Upper lobe of left lung (tissue), 6 donors: ENCODE measurements around the gene HSPA4. TPM values are rescaled to one million over a fixed set of nuclear protein-coding genes. Genes with fewer than 3 reads are reported as not detected.
"Not testable (repeated sequence)": the region's sequence is repeated elsewhere in the genome, so short reads cannot be mapped to it uniquely, and the experiment has no call there.

ENCODE experiments used
- ATAC-seq, 2 donors: fragments of 200-7000 bp; cut with Tn5 transposase; one replicate each; pipeline ENCODE4 v1.9.1; 2022; ENCODE audit warnings: mild to moderate bottlenecking in 2 of 2, moderate library complexity in 2 of 2; ENCODE audit not compliant: low FRiP score in 2 of 2
- DNase-seq, 2 donors: peaks; one replicate each; pipeline ENCODE4 v3.0.0-alpha.2; 2019 to 2020
- H3K27ac ChIP-seq, 4 donors: fragments of 200-600 bp; sonication (generic); one replicate each; pipeline ENCODE4 v1.5.1; 2016 to 2019
- H3K27me3 ChIP-seq, 4 donors: fragments of 200-600 bp; sonication (generic); one replicate each; pipeline ENCODE4 v1.5.1; 2017 to 2019
- H3K36me3 ChIP-seq, 4 donors: fragments of 200-600 bp; sonication (generic); one replicate each; pipeline ENCODE4 v1.5.1; 2016 to 2019
- H3K4me1 ChIP-seq, 4 donors: fragments of 200-600 bp; sonication (generic); one replicate each; pipeline ENCODE4 v1.5.1; 2018 to 2019
- H3K4me3 ChIP-seq, 4 donors: fragments of 200-600 bp; sonication (generic); one replicate each; pipeline ENCODE4 v1.5.1; 2017 to 2019; ENCODE audit warnings: mild to moderate bottlenecking in 2 of 4, moderate library complexity in 1 of 4
- H3K9me3 ChIP-seq, 4 donors: fragments of 200-600 bp; sonication (generic); one replicate each; pipeline ENCODE4 v1.5.1; 2018 to 2019
- EP300 ChIP-seq, 4 donors: sonication (generic); formaldehyde crosslinking; IDR thresholded peaks; one replicate each; pipeline ENCODE4 v1.5.1; 2017; ENCODE audit warnings: antibody characterized with exemption in 4 of 4, control low read depth in 2 of 4
- POLR2A ChIP-seq, 4 donors: fragments of 450-650 bp; IDR thresholded peaks; one replicate each; pipeline ENCODE4 v1.5.1; 2016 to 2017; ENCODE audit warnings: antibody characterized with exemption in 4 of 4, mild to moderate bottlenecking in 2 of 4
- POLR2AphosphoS5 ChIP-seq, 2 donors: sonication (generic); formaldehyde crosslinking; IDR thresholded peaks; one replicate each; pipeline ENCODE4 v1.5.1; 2017; ENCODE audit warnings: antibody characterized with exemption in 2 of 2
- WGBS, 2 donors: methylation state at CpG; one replicate each; pipeline ENCODE4 v1.1.5; 2017 to 2018; 5-methylcytosine and 5-hydroxymethylcytosine counted together
- total RNA-seq, 6 donors: library from RNA; depleted of rRNA in 4 of 6; stranded (reverse); fragments of >200 nt in 4 of 6; gene quantifications; one replicate each; pipeline versions ENCODE4 v1.1.0 to v1.2.1, GENCODE V29; 2016 to 2021
- TF ChIP-seq, protein P1 (sequence below), 6 experiments: fragments of 450-650 bp in 4 of 6; fragments of 200-600 bp in 2 of 6; sonication (generic) in 2 of 6; IDR thresholded peaks; one replicate each; pipeline ENCODE4 v1.5.1; 2016 to 2019; ENCODE audit warnings: antibody characterized with exemption in 6 of 6
- donor health status: DM: no; HTN: no; CAD: no; lungs with moderate emphysema.
- donor health status: DM: no; HTN: yes; CAD: no; lungs with severe emphysema.

HSPA4 gene
- 10 to 100 TPM; 27.2 to 59.1 (median 56.7) TPM for total RNA-seq

DNA sequence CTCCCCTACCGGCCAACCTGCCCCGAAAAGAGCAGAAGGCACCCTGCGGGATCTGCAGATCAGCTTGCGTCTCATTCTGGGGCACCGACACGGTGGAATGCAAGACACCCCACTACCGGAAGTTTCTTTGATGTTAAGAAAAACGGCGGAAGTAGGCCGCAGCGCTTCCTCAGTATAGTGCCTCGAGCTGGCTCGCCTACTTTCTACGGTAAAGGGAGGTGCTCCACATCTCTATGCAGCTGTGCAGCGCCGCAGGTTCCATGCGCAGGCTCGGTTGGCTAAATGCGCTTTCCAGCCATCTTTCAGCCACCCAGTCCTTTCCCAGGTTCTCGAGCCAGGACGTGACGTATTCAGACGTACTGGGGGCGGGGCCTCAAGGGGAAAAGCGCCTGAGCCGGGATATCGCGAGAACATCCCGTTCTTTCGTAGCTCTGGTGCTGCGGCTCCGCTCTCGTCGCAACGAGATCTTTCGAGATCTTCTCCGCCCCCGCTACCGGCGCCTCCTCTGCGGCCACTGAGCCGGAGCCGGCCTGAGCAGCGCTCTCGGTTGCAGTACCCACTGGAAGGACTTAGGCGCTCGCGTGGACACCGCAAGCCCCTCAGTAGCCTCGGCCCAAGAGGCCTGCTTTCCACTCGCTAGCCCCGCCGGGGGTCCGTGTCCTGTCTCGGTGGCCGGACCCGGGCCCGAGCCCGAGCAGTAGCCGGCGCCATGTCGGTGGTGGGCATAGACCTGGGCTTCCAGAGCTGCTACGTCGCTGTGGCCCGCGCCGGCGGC is at the start of gene HSPA4:
Gene HSPA4, plus strand, starts transcription at position 472 of the 775 bp plus-strand sequence. Its CDS starts 238 bp downstream, at position 710.
- H3K27me3 ChIP-seq = no peaks in the 10 kb centered on the region
- TF ChIP-seq EP300 (IDR thresholded peaks at IDR 0.05) = no peak
- TF ChIP-seq POLR2AphosphoS5 (IDR thresholded peaks at IDR 0.05) = peak; percentile 94 to 98
- peak; percentile 48 to 97 (median 92) for TF ChIP-seq POLR2A (IDR thresholded peaks at IDR 0.05)
- TF ChIP-seq, protein P1, sequence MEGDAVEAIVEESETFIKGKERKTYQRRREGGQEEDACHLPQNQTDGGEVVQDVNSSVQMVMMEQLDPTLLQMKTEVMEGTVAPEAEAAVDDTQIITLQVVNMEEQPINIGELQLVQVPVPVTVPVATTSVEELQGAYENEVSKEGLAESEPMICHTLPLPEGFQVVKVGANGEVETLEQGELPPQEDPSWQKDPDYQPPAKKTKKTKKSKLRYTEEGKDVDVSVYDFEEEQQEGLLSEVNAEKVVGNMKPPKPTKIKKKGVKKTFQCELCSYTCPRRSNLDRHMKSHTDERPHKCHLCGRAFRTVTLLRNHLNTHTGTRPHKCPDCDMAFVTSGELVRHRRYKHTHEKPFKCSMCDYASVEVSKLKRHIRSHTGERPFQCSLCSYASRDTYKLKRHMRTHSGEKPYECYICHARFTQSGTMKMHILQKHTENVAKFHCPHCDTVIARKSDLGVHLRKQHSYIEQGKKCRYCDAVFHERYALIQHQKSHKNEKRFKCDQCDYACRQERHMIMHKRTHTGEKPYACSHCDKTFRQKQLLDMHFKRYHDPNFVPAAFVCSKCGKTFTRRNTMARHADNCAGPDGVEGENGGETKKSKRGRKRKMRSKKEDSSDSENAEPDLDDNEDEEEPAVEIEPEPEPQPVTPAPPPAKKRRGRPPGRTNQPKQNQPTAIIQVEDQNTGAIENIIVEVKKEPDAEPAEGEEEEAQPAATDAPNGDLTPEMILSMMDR (IDR thresholded peaks at IDR 0.05) = peak in 2 of 6 experiments; percentile 5 to 12
- DNase-seq (peak; percentile 94 to 98), ATAC-seq (peak; percentile 95 to 96)
- peaks cover 25 to 33% (median 30%) of the 10 kb centered on the region in 4 donors for H3K4me1 ChIP-seq
- peaks cover 0 to under 1% (median 0%) of the 10 kb centered on the region in 4 donors for H3K36me3 ChIP-seq
- WGBS, 2 donors = 0 to 1% methylated on average over 24 to 33 of the region's 68 CpGs
- peak within 1 kb of the TSS; percentile 98 to 100 (median 99) for H3K27ac ChIP-seq
- H3K9me3 ChIP-seq = no peaks in the 10 kb centered on the region
- H3K4me3 ChIP-seq = peak within 1 kb of the TSS; percentile 77 to 98 (median 82)

DNA sequence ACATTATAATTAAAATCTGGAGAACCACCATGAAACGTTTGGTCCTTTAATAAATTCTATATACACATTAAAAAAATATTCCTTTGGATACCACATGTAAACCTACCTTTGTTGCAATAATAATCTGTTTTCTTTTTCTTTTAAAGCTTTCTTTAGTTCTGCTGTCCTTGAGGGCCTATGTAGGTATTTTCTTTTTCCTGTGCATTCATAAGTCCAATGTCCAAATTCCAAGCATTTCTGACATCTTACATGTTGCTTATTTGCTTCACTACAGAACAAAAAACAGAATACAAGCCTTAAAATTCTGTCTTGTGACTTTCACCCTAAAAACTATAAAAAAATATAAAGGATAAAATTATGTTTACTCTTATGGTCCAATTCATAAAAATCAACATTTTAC is 45.2 kb upstream of the HSPA4 start:
- Histone ChIP-seq H3K4me1 (no peaks in the 10 kb centered on the region), H3K27ac (no peak overlapping the region), H3K27me3 (no peaks in the 10 kb centered on the region), H3K36me3 (peaks cover 13 to 53% (median 25%) of the 10 kb centered on the region in 4 donors), H3K9me3 (no peaks in the 10 kb centered on the region), H3K4me3 (no peak overlapping the region)
- no peak for ATAC-seq
- TF ChIP-seq, protein P1 (IDR thresholded peaks at IDR 0.05) = no peak
- TF ChIP-seq EP300 (IDR thresholded peaks at IDR 0.05) (no peak), POLR2A (IDR thresholded peaks at IDR 0.05) (no peak), POLR2AphosphoS5 (IDR thresholded peaks at IDR 0.05) (no peak)
- WGBS, 2 donors = 66 to 69% methylated on average over 1 of the region's 1 CpG
- no peak for DNase-seq

DNA sequence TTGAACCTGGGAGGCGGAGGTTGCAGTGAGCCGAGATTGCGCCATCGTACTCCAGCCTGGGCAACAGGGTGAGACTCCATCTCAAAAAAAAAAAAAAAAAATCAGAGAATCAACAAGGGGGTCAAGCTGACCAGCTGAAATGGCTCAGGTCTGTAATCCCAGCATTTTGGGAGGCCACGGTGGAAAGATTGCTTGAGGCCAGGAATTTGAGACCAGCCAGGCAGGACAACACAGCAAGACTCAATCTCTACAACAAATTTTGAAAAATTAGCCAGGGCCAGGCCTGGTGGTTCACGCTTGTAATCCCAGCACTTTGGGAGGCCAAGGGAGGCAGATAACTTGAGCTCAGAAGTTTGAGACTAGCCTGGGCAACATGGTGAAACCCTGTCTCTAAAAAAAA is 43.4 kb upstream of the HSPA4 start:
- H3K4me3 ChIP-seq, H3K4me1 ChIP-seq, H3K27ac ChIP-seq, H3K9me3 ChIP-seq, DNase-seq, H3K27me3 ChIP-seq, ATAC-seq: not testable (repeated sequence)
- 79 to 81% methylated on average over 6 of the region's 6 CpGs for WGBS, 2 donors
- peaks cover 10 to 40% (median 18%) of the 10 kb centered on the region in 4 donors for H3K36me3 ChIP-seq

DNA sequence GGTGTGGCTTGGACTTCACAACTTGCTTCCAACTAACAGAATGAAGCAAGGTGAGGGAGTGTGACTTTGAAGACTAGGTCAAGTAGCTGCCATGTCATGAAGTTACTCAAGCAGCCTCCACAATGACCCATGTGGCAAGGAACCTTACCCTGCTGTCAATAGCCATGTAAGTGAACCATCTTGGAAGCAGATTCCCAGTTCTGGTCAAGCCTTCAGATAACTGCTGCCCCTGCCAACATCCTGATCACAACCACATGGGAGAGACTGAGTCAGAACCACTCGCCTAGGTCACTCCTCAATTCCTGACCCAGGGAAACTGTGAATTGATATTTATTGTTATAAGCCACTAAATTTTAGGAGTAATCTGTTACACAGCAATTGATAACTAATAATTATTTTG is 36.3 kb upstream of the HSPA4 start:
- Histone ChIP-seq H3K9me3 (no peaks in the 10 kb centered on the region), H3K27ac (no peak overlapping the region), H3K36me3 (peaks cover 3 to 38% (median 11%) of the 10 kb centered on the region in 4 donors), H3K4me1 (no peaks in the 10 kb centered on the region), H3K4me3 (no peak overlapping the region), H3K27me3 (no peaks in the 10 kb centered on the region)
- 96 to 100% methylated on average over 1 of the region's 1 CpG for WGBS, 2 donors
- no peak for DNase-seq
- no peak for ATAC-seq
- no peak for TF ChIP-seq EP300 (IDR thresholded peaks at IDR 0.05)
- TF ChIP-seq, protein P1 (IDR thresholded peaks at IDR 0.05) = no peak
- TF ChIP-seq POLR2AphosphoS5 (IDR thresholded peaks at IDR 0.05) = no peak
- no peak for TF ChIP-seq POLR2A (IDR thresholded peaks at IDR 0.05)

DNA sequence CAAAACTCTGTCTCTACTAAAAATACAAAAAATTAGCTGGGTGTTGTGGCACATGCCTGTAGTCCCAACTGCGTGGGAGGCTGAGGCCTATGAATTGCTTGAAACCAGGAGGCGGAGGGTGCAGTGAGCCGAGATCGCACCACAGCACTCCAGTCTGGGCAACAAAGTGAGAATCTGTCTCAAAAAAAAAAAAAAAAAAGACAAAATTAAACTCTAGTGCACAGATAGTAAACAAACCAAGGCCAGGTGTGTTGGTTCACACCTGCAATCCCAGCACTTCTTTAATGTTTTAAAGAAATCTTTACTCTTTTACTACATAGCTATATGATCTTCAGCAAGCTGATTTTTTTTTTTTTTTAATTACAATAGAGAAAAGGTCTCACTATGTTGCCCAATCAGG is 33.8 kb upstream of the HSPA4 start:
- Histone ChIP-seq H3K4me1 (no peaks in the 10 kb centered on the region), H3K4me3 (no peak overlapping the region), H3K27ac (no peak overlapping the region), H3K9me3 (no peaks in the 10 kb centered on the region), H3K36me3 (peaks cover 3 to 43% (median 13%) of the 10 kb centered on the region in 4 donors), H3K27me3 (no peaks in the 10 kb centered on the region)
- ATAC-seq (no peak), DNase-seq (no peak)
- 95 to 100% methylated on average over 4 of the region's 4 CpGs for WGBS, 2 donors
- TF ChIP-seq, protein P1 (IDR thresholded peaks at IDR 0.05) = no peak
- TF ChIP-seq EP300 (IDR thresholded peaks at IDR 0.05) = no peak

DNA sequence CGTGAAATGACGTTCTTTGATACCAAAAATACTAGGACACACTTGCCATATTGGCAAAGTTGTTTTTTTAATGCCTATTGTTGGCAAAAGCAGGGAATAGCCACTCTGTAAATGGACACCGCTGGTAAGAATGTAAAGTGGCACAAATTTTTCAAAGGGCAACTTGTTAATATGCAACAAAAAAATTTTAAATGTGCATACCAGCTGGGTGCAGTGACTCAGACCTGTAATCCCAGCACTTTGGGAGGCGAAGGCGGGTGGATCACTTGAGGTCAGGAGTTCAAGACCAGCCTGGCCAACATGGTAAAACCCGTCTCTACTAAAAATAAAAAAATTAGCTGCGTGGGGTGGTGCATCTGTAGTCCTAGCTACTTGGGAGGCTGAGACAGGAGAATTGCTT is 32.3 kb upstream of the HSPA4 start:
- not testable (repeated sequence) for DNase-seq, H3K4me3 ChIP-seq, H3K4me1 ChIP-seq, ATAC-seq, H3K27me3 ChIP-seq, H3K9me3 ChIP-seq, H3K27ac ChIP-seq
- H3K36me3 ChIP-seq = peaks cover 3 to 43% (median 13%) of the 10 kb centered on the region in 4 donors
- WGBS, 2 donors = 95 to 98% methylated on average over 7 of the region's 7 CpGs
